Stimulated activated CD8-positive, alpha-beta memory T cell treated with anti-CD3 and anti-CD28 coated beads, Interleukin-12 subunit alpha, Interleukin-12 subunit beta, amount 100 ng/mL, for 4 hours (primary cell): ENCODE measurements around the gene MFAP4.

Experiments used
- DNase-seq: peaks from one replicate; pipeline ENCODE4 v3.0.0-alpha.2; 2020; ENCODE audit warnings: low read depth

Gene MFAP4

GRCh38 chr17:19386974-19387920 lies at the start of gene MFAP4:
MFAP4 (minus strand) TSS chr17:19387190; CDS start chr17:19387155, 35 bp downstream.
- no peak for DNase-seq

DNA sequence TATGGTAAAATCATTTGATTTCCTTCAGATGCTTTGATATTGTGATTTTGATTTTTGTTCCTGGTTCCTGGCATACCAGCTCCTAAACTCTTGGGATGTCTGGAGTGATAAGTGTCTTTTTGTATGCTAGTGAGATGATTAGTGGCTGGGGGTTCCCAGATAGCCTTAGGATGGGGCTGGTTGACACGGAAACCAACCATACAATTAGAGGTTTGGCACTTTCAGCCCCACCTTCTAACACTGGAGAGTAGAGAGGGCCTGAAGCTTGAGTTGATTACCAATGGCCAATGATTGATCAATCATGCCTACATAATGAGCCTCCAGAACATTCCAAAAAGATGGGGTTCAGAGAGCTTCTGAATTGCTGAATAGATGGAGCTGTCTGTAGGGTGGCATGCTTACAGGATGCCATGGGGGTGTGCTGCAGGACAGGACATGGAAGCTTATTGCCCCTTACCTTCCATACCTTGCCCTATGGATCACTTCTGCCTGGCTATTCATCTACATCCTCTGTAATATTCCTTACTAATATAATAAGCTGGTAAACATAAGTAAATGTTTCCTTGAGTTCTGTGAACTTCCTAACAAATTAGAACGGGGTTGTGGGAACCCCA lies 46.8 kb upstream of the MFAP4 start:
- DNase-seq = no peak

DNA sequence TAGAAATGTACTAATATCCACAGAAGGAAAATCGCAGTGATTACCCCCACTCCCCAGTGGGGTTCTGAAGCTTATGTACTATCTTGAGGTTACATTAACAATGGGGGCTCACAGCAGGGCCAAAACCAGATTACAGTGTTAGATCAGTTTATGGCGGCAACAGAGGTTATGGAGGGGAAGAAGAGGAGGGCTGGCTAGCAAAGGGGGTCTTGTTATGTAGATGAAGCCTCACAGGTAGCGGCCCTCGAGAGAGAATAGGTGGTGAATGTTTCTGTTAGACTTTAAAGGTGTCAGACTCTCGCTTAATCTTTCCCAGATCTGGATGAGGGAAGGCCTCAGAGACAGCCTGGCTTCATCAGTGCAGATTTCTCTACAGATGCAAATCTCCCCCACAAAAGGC lies 46.3 kb upstream of the MFAP4 start:
- no peak for DNase-seq

GRCh38 chr17:19431691-19432090 lies 44.7 kb upstream of the MFAP4 start:
- DNase-seq = no peak

GRCh38 chr17:19426631-19427030 lies 39.6 kb upstream of the MFAP4 start:
- no peak for DNase-seq

- DNase-seq = no peak
Measured at GRCh38 chr17:19424934-19425868, 38.2 kb upstream of the MFAP4 start.

DNA sequence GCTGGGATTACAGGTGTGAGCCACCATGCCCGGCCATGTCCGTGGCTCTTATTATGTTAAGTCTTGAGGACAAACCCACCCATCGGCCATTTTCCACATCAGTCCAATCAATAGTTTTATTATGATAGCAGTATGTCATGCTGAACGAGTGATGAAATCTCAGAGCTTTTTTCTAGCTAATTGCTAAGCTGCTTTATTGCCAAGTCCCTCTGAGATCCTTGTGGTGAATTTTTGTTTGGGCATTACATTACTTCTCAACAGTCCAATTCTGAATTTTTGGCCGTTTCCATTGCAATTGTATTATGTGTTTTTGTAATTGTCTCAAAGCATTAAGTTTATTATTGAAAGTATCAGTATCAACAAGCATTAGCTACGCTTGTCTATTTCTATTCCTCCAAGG lies 34.9 kb upstream of the MFAP4 start:
- DNase-seq = no peak

GRCh38 chr17:19421219-19421618 lies 34.2 kb upstream of the MFAP4 start:
- DNase-seq = no peak

DNA sequence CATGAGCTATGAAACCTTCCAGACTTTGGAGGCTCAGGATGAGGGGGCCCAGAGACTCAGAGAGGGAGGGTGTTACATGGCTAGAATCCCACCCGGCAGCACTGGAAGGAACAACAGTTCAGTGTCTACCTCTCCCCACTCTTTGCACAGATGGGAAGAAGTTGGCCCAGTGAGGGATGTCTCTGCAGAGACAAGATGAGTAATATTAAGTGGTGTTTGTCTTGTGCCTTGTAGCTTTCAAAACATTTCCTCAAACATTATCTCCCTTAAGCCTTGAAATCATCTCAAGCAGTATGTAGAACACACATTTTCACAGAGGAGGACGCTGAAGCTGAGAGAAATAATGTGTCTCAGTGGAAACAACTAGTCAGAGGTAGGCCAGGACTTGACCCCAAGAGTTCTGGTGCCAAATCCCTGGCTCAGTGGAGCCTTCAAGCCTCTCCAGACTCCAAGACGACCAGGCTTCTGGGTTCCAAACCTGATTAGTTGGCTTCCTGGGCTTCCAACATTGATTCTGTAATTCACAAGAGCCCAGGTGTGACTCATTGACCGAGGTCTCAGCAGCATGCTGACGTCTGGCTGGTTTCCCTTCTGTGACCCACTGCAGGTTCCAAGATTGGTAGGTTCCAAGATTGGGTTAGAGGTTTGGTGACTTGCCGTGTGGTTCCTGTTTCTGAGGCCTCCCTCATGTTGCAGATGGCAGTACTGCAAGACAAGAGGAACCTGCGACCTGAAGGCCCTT lies 31.4 kb upstream of the MFAP4 start:
- DNase-seq = no peak

DNA sequence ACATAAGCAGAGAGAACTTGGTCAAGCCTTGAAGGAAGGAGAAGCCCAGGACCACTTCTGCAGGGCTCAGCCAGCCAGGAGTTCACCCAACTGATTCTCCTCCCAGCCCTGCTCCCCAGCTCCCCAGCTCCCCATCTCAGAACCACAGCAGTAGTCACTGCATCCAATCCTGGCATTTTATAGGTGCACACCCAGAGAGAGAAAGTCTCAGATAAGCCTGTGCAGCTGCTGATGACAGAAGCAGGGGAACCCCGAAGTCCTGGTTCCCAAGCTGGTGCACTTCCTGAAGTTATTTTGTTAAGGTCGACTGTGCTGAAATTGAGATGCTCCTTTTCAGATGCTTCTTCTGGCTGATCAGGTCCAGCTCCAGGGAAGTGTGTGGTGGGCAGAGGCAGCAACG lies 30.6 kb upstream of the MFAP4 start:
- no peak for DNase-seq

GRCh38 chr17:19415806-19416775 lies 29.1 kb upstream of the MFAP4 start:
- DNase-seq = no peak

GRCh38 chr17:19415311-19415710 lies 28.3 kb upstream of the MFAP4 start:
- DNase-seq = no peak

GRCh38 chr17:19414396-19415280 lies 27.6 kb upstream of the MFAP4 start:
- DNase-seq = no peak

DNA sequence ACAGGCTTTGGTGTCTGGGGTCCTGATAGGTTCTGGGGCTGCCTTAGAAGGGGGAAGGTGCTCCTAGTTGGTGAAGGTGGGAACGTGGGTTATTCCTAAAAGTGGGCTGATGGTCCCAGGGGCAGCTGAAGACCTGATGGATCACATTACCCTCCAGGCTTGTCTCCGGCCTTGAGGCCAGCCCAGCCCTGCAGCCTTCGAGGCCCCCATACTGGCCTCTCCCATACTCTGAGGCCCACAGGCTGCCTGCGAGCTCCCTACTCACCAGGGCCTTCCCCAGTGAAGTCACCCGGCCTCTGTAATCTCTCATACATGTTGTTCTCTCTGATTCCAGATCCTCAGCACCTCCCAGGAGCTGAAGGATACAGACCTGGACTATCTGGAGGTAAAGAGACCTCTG lies 26.8 kb upstream of the MFAP4 start:
- DNase-seq = no peak

GRCh38 chr17:19412984-19413383 lies 26.0 kb upstream of the MFAP4 start:
- no peak for DNase-seq

- no peak for DNase-seq
Measured at GRCh38 chr17:19412510-19412909, 25.5 kb upstream of the MFAP4 start.

GRCh38 chr17:19411631-19412030 lies 24.6 kb upstream of the MFAP4 start:
- no peak for DNase-seq

GRCh38 chr17:19410875-19411620 lies 24.1 kb upstream of the MFAP4 start, which contains the start of gene RNF112:
RNF112 (plus strand) TSS chr17:19411232; CDS start chr17:19411409, 177 bp downstream.
- DNase-seq = no peak

GRCh38 chr17:19410091-19410490 lies 23.1 kb upstream of the MFAP4 start:
- DNase-seq = no peak
